SKM-1 (cell line): ENCODE results near the gene KLHL30.

Experiments
- DNase-seq: peaks from one replicate; lab custom pipeline; 2025; ENCODE audit not compliant: unreplicated experiment; lab: John Stamatoyannopoulos, UW

Gene KLHL30

DNA sequence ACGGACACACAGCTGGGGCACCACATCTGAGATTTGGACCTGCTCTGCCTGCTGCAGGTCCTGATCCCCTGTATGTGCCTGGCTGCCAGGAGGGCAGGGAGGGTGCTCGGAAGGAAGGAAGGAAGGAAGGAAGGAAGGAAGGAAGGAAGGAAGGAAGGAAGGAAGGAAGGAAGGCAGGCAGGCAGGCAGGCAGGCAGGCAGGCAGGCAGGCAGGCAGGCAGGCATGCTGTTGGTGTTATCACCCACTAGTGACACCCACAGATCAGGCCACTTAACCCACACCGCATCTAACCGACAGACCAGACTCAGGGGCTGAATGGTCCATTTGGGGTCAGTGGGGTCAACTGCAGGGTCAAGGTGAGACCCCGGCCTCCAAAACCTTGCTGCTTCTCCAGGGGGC is 5.8 kb downstream of the KLHL30 start:
- no peak for DNase-seq

DNA sequence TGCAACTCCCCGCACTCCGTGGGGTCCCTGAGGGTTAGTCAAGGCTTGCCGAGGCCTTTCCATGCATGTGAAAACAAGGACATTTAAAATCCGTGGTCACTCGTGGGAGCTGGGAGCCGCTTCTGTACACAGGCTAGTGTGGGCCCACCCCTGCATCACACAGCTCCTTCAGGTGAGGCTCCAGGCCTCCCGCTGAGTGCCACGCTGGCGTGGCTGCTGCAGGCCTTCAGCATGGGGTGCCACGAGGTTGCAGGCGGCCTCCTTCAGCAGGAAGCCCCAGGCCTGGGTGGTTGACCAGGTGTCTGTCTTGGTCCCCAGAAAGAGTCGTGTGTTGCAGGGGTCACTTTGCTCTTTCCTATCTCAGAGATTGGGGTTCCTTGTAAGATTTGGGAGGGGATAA is 6.6 kb downstream of the KLHL30 start:
- DNase-seq = no peak

DNA sequence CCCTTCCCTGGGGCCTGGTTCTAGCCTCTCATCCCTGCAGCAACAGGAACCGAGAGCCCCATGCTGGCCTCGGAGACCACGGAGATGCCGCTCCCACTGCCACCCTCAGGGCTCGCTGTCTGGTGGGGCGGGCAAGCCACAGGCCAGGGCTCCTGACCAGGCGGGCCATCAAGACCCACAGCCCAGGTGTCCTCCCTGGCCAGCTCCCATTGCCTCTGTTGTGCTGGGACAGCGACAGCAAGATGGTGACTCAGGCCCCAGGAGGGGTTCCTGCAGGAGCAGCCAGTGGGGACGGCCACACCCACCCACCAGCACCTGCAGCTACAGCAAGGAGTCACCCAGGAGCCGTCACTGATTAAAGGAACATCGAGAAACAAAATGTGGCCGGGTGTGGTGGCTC is 7.4 kb downstream of the KLHL30 start:
- DNase-seq = no peak

DNA sequence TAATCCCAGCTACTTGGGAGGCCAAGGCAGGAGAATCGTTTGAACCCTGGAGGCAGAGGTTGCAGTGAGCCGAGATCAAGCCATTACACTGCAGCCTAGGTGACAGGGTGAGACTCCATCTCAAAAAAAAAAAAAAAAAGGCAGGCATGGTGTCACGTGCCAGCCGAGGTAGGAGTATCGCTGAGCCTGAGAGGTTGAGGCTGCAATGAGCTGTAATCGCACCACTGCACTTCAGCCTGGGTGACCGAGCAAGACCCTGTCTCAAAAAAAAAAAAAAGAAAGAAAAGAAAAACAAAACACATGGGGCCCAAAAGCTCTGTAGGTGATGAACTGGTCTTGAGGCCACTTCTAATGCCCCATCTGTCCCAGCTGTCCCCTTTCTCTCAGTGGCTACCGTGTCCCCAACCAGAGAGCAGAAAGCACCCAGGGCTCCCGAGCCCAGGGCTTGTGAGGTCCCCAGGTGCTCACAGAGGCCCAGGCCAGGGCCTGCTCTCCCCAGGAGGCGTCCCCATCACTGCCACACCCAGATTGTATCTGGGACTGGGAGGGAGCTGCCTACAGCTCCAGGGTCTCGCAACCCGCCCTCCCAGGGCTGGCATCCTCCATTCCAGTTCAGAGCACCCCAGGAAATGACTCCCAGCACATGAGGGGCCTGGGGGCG is 8.5 kb downstream of the KLHL30 start:
- no peak for DNase-seq

DNA sequence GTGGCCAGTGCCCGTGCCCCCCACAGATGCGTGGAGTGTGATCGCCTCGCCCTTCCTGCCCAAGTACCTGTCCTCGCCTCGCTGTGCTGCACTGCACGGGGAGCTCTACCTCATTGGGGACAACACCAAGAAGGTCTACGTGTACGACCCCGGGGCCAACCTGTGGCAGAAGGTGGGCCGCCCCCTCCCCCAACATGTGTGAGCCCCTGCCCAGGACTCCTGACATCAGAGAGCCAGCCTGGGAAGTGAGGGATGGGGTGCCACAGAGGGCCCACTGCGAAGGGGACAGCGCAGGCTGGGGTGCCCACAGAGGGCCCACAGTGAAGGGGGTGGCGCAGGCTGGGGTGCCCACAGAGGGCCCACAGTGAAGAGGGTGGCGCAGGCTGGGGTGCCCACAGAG is 10.5 kb downstream of the KLHL30 start:
- DNase-seq = no peak

DNA sequence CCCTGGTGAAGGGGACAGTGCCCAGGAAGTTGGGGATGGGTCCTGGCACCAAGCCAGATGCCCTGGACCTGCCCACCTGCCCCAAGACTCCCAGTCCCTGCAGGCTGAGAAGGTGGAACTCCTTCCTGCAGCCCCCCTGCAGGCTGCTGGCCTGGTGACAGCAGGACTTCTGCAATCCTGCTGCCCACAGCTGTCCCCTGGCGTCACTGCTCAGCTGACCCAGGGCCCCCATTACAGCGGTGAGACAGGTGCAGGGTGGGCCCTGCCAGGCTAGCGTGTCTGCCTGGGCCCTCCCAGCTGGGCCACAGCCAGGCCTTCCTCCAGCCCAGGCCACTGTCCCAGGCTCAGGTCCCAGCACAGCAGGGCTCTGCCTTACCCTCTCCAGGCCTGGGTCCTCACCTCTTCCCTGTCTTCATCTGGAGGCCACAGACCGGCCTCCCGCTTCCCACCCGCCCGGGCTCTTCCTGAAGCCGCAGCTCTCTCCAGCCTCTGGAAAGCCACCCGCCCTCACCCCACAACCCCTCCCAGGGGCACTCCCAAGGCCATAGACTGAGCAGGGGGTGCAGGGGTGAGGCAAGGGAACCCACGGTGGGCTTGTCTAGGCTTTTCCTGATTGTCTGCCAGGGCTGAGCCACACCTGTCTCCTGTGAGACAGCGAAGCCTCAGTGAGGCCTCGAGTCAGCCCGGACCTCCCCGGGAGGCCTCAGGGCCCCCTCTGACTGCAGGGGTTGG is 11.5 kb downstream of the KLHL30 start:
- no peak for DNase-seq

DNA sequence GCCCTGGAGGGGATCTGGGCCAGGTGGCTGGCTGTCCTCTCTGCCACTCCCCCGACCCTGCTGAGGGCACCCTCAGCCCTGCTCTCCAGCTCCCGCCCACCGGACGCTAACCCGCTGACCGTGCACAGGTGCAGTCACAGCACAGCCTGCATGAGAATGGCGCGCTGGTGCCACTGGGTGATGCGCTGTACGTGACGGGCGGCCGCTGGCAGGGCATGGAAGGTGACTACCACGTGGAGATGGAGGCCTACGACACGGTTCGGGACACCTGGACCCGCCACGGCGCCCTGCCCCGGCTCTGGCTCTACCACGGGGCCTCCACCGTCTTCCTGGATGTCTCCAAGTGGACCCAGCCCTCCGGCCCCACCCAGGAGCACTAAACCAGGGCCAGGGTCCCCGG is 12.2 kb downstream of the KLHL30 start:
- no peak for DNase-seq

DNA sequence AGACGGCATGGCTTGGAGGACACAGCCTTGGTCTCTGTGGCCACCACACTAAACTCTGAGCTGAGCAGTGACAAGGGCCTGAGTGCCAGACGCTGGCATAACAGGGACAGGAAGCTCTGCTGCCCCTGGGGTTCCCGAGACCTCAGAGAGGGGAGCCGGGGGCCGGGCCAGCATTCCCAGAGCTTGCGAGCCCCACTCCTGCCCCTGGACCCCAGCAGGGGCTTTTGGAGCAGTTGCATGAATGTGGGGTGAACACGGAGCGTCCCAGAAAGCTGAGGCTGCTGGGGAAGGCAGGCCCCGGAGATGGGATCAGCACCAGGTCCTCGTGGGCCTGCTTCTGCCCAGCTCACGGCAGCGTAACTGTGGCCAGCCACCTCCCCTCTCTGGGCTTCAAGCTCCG is 12.7 kb downstream of the KLHL30 start:
- no peak for DNase-seq

DNA sequence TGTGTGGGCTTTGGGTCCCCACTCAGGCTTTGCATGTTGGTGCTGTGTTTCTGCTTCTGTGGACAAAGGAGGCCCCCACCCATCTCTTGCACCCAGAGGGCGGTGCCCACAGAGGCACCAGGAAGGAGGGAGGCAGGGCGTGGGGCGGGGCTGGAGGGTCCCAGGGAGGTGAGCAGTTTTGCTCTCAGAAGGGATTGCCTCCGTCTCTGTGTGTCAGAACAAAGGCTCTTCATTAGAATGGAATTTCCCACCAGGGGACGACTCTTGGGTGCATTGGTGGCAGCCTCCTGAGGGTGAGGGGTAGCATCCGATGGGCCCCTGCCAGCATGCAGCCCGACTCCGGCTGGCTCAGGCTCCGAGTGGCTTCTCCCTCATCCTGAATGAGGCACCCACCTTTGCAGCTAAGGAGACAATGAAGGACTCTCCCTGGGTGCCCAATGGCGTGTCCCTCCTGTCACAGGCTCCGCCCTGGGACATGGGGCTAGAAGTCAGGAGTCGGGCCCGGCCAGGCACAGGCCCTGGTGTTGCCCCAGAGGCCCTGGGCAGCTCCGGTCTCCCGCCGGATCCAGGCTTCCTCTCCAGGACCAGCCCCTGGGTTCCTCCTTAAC is 13.3 kb downstream of the KLHL30 start:
- no peak for DNase-seq

DNA sequence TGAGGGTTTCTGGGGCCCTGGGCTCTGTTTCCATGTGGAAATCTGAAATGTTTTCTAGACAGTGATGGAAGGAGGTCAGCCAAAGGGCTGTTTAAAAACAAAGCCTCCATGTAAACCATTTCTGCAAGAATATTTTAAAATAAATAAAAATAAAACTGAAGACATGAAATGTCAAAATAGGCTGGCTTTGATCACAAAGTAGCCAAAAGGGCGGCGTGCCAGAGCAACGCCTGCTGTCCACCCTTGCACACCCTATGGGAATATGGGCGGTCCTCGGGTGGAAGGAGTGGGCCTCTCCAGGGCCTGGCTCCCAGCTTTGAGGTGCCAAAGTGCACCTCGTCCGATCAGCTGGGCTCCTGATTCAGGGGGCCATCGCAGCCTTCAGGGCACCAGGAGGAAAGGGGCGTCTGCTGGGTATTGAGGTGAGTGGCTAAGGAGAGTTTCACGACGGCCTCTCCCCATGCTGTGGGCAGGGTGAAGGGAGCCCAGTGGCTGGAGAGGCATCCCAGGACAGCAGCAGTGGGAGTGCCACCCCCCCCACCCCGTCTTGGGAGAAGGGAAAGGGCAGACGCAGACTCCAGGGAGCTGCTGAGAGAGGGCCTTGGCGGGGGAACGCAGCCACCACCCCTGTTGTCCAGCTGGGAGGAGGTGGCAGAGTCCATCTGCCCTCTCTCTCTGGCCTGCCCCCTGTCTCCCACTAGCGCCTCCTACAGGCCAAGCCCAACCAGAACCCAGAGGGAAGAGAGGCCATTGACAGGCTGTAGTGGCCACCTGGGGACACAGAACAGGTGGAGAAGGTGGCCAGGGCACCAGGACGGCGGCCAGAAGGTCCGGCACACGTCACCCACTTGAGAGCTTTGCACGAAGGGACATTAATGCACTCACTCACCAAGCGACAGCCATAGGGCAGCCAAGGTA is 14.6 kb downstream of the KLHL30 start:
- DNase-seq = no peak

DNA sequence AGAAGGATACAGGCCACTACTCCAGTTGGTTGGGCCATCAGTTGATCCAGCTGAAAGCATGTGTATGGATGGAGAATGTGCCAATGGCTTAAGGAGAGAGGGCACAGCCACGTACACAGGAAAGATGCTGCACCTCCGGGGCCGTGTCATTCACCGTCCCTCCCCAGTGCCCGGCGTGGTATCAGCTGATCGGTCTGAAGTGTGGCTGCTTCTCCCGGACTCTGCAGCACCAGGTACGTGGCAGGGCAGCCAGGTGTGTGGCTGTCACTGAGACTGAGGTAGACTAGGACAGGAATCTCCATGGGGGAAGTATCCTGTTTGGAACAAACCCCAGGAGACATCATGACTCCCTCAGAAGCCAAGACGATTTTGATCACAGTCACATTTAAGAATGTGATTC is 16.1 kb downstream of the KLHL30 start:
- no peak for DNase-seq

DNA sequence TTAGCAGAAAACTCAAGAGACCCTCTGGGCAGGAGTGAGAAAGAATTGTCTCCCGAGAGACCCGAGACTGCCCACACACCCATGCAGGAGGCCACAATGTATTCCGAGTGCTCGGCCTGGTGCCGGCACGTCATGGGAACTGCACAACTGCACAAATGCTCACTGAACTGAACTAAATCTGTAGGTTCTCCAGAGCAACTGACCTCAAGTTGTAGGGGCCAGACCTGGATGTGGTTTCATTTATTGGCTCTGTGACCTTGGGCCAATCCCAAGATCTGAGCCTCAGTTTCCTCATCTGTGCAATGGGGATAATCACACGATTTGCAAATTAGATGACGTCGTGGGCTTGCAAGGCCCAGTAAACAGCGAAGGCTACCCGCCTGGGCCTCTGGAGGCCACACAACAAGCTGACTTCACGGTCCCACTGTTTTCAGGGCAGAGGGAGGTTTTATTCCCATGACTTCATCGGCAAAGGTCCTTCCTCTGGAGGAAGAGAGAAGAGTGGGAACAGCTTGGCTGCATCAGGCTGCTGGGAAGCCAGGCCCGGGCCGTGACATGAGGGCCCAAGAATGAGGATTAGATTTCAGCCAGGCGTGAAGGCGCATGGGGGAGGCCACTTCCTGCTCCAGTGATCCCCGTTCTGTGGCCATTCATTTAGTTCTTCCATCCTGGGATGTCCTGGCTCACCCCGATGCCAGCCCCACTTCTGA is 16.7 kb downstream of the KLHL30 start:
- no peak for DNase-seq

DNA sequence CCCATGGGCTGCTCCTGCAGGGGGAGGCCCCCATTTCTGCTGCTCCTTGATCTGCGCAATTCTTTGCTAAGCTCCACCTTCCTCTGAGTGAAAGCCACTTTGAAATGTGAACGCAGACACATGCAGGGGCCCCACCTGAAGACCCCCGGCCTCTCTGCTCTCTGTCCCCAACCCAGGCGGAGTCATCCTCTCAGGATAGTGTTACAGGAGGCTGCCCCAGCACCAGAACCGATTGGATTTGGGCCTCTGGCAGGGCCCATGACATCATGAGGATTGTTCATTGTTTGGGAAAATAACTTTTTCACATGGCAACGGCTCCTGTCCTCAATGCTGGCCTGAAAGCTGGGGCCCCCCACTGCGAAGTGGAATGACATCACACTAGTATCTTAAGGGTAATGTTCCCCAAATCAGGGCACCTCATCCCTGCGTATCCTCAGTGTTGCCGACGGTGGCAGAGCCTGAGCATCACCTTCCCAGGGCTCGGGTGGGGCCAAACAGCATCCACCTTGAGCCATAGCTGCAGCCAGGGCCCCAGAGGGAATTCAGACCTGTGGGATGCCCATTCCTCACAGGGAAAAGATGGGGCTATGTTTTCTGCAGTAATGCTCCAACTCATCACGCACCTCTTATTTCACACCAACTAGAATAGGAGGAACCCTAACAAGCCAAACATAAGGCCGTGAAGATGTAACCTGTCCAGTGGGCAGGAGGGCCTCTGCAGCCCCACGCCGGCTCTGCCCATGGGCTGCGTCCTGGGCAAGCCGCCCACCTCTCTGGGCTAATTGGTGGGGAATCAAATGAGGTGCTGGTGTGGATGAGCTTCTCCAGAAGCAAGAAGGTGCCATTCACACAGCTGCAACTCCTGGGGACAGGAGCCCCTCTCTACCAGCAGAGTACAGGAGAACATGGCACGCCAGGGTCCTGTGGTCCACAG is 17.6 kb downstream of the KLHL30 start:
- no peak for DNase-seq

DNA sequence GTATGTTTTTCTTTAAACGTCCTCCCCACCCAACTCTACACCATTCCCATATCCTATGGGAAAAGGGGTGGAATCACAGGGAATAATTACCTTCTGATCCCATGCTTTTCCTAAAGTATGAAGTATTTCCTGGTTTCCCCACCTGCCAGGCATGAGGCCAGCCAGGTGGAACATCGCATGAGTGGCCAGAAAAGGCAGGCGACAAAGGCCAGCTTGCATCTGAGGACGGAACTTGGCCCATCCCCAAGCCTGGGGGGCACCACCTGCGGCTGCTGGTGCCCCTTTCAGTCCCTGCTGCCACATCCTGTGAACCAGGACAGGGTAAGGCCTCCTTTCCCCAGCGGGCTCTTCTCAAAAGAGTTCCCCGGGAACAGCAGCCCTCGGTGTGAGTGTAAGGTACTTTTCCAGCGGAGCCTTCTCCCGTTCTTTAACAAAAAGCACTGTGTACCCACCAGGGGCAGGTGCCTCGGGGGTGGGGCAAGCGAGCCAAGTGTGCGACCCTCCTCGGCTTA is 19.1 kb downstream of the KLHL30 start:
- DNase-seq = no peak

DNA sequence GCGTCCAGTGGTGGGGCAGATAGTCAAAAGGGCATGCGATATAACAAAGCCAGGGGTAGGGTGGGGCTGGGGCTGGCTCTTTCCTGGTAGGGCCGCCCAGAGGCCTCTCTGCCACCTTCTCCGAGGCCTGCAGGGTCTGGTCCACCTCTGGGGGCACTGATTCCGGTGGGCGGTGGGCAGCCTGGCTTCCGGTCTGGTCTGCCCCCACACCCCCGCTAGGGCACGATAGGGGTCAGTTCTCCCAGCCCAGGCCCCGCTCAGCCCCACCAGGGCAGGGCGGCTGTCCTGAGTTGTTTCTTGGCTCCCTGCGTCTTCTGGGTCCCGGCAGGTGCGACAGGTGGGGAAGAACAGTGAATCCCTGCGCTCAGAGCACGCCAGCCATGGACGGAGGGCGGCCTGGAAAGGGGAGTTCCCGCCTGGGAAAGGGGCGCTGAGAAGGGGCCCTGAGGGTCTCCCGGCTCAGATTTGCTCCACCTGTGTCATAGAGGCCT is 19.6 kb downstream of the KLHL30 start:
- no peak for DNase-seq

DNA sequence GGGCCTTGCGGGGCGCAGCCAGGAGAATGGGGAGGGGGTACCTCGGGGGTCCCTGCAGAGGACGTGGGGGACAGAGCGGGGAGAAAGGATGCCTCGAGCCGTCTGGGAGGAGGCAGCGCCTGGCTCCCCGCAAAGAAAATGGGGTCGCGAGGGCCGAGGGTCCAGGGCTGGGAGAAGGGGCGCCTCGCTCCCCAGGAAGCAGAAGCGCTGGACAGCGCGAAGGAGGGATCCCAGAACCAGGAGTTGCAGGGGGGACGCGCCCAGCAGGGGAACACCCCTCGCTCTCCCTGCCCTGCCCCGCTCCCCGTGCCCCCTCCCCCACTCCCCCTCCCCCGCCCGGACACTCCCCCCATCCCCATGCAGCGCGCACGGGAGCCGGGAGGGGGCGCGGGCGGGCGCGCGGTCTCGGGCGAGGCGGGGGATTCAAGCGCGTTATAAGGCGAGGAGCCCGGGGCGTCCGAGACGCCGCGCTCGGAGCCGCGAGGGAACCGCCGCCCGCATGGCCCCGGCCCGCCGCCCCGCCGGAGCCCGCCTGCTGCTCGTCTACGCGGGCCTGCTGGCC is 20.1 kb downstream of the KLHL30 start, which contains the start of gene ERFE:
TSS of gene ERFE (plus strand) at position 462 of the 562 bp plus-strand sequence. CDS start at position 500, 38 bp downstream.
- DNase-seq = no peak

DNA sequence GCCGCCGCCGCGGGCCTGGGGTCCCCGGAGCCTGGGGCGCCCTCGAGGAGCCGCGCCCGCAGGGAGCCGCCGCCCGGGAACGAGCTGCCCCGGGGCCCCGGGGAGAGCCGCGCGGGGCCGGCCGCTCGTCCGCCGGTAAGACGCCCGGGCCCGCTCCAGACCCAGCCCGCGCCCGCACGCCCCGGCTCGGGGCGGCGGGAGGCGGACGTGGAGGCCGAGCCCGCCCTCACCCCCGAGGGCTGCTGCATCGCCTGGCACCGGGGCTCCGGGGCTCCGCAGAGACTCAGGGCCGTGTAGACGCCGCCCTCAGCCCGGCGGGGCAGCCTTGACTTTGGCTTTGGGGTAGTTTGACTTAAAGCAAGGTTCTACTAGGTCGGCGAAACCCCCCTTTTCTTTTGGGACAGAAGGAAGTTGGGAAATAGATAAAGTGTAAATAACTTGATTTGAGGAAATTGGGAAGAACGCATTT is 20.6 kb downstream of the KLHL30 start:
- DNase-seq = no peak

DNA sequence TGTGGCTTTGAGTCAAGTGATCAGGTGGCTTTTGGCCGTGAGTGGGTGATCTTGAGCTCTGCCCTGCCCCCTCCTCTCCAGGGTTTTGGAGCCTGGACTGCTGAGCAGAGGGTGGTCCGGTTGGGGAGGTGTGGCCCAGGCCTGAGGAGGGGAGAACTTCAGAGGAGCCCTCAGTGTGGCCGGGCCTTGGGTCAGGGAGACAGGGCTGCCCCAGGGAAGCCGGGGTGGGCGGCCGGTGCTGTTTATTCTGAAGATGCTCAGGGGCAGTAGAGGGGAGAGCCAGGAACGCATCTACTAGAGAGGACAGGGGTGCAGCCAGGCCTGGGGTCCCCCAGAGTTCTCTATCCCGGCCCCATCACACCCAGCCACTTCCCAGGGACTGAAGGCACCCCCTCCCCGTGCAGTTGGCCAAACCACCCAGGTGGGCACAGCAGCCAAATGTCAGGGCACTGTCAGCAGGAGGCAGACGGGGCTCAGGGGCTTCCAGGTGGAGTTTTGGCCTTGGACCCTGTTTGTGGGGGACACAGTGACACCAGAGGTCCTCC is 21.3 kb downstream of the KLHL30 start:
- no peak for DNase-seq
